MM.1S (cell line): ENCODE results near the gene TMEM131.

Source experiments
- EZH2 ChIP-seq: fragments of 300-600 bp; sonication (generic); optimal IDR thresholded peaks from 2 replicates; pipeline ENCODE3; 2017; ENCODE audit warnings: low read depth, mild to moderate bottlenecking, antibody characterized with exemption, low read length, mixed read lengths
- EZH2phosphoT487 ChIP-seq: fragments of 300-600 bp; sonication (generic); IDR thresholded peaks from 2 replicates; pipeline ENCODE4 v1.6.1; 2018; ENCODE audit warnings: antibody characterized with exemption, low read length
- TF ChIP-seq, protein P1 (sequence below): fragments of 300-600 bp; sonication (generic); IDR thresholded peaks from 2 replicates; pipeline ENCODE4 v1.5.1; 2016; ENCODE audit warnings: antibody characterized with exemption, low read length, mixed read lengths

DNA sequence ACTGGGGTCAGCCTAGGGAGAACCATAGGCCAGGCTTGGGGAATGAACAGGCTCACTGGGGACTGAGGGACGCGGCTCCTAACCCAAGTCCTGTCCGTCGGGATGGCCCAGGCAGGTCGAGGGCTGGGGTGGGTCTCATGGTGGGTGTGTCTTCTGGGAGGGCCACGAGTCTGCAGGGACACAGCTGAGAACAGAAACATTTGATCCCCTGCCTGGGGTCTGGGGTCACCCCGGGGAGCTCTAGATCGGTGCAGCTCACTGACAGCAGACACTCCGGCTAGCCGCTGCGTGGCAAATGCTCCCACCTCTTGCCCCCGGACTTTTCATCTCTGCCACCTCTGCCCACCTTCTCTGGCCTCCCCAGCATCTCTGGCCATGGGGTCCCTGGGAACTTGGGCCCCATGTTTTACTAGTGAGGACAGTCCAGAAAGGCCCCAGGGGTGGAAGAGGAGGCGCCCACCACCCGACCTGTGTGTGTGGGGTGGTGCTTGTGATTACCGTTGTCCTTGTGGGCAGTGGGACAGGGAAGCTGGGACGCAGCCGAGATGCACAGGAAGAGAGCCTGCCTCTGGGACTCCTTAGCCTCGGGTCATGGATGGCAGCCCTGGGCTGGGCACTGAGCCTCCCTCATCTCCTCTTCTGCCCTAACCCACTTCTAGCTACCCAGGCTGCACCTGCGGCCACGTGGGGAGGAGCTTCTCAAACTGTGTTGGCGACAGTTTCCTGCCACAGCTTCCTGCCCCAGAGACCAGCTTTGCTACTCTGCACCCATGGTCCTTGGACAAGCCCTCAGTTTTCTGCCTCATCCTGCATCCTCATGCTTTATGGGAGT lies 277.5 kb downstream of the TMEM131 start:
- TF ChIP-seq, protein P1, sequence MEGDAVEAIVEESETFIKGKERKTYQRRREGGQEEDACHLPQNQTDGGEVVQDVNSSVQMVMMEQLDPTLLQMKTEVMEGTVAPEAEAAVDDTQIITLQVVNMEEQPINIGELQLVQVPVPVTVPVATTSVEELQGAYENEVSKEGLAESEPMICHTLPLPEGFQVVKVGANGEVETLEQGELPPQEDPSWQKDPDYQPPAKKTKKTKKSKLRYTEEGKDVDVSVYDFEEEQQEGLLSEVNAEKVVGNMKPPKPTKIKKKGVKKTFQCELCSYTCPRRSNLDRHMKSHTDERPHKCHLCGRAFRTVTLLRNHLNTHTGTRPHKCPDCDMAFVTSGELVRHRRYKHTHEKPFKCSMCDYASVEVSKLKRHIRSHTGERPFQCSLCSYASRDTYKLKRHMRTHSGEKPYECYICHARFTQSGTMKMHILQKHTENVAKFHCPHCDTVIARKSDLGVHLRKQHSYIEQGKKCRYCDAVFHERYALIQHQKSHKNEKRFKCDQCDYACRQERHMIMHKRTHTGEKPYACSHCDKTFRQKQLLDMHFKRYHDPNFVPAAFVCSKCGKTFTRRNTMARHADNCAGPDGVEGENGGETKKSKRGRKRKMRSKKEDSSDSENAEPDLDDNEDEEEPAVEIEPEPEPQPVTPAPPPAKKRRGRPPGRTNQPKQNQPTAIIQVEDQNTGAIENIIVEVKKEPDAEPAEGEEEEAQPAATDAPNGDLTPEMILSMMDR, result no peak
- TF ChIP-seq EZH2, result no peak
- no peak for TF ChIP-seq EZH2phosphoT487
